GM12878 (cell line): ENCODE results near the gene GPR63. TPM values are rescaled to one million over a fixed set of nuclear protein-coding genes. Genes with fewer than 3 reads are reported as not detected.

Experiments
- BCLAF1 ChIP-seq: fragments of 450-650 bp; IDR thresholded peaks from 2 replicates; pipeline ENCODE4 v1.6.1; 2017; ENCODE audit warnings: antibody characterized with exemption, mild to moderate bottlenecking, moderate library complexity
- BMI1 ChIP-seq: fragments of 450-650 bp; IDR thresholded peaks from 2 replicates; pipeline ENCODE4 v1.6.1; 2016; ENCODE audit warnings: mild to moderate bottlenecking, moderate library complexity, borderline replicate concordance
- DPF2 ChIP-seq: fragments of 450-650 bp; IDR thresholded peaks from 2 replicates; pipeline ENCODE4 v1.6.1; 2017; ENCODE audit warnings: mild to moderate bottlenecking
- EED ChIP-seq: sonication (generic); IDR thresholded peaks from 2 replicates; pipeline ENCODE4 v1.6.1; 2016; ENCODE audit warnings: antibody characterized with exemption, low read depth
- GATAD2B ChIP-seq: fragments of 450-650 bp; conservative IDR thresholded peaks from 2 replicates; pipeline ENCODE4 v1.6.1; 2017; ENCODE audit warnings: low read depth, mild to moderate bottlenecking, moderate library complexity
- IKZF2 ChIP-seq, 2 experiments: fragments of 450-650 bp; IDR thresholded peaks; 2 replicates each; pipeline ENCODE4 v1.6.1; 2017; ENCODE audit warnings: mild to moderate bottlenecking in 2 of 2, moderate library complexity in 2 of 2
- NBN ChIP-seq: fragments of 450-650 bp; IDR thresholded peaks from 2 replicates; pipeline ENCODE4 v1.6.1; 2016
- NRF1 ChIP-seq: conservative IDR thresholded peaks from 2 replicates; pipeline ENCODE4 v1.6.1; 2011; ENCODE audit warnings: mild to moderate bottlenecking, low read depth, low read length, improper control_type of control experiment
- POLR2AphosphoS2 ChIP-seq: IDR thresholded peaks from 2 replicates; pipeline ENCODE4 v1.6.1; 2011; ENCODE audit warnings: low read depth, mild to moderate bottlenecking, low read length, improper control_type of control experiment, moderate library complexity
- POU2F2 ChIP-seq: IDR thresholded peaks from 3 replicates; pipeline ENCODE4 v1.6.1; 2011; ENCODE audit warnings: low read depth, mild to moderate bottlenecking, low read length, borderline replicate concordance
- RBBP5 ChIP-seq: fragments of 200-600 bp; sonication (generic); conservative IDR thresholded peaks from 2 replicates; pipeline ENCODE4 v1.6.1; 2016
- REST ChIP-seq: IDR thresholded peaks from 2 replicates; pipeline ENCODE4 v1.6.1; 2012; ENCODE audit warnings: mild to moderate bottlenecking, low read depth, low read length
- RUNX3 ChIP-seq: IDR thresholded peaks from 2 replicates; pipeline ENCODE4 v1.6.1; 2012; ENCODE audit warnings: low read length, inconsistent platforms
- SREBF1 ChIP-seq: IDR thresholded peaks from 2 replicates; pipeline ENCODE4 v1.6.1; 2012; ENCODE audit warnings: mild to moderate bottlenecking, low read length
- TCF7 ChIP-seq: IDR thresholded peaks from 2 replicates; pipeline ENCODE4 v1.6.1; 2014; ENCODE audit warnings: antibody characterized with exemption, borderline replicate concordance
- ZNF217 ChIP-seq: fragments of 450-650 bp; IDR thresholded peaks from 2 replicates; pipeline ENCODE4 v1.6.1; 2017; ENCODE audit warnings: antibody characterized with exemption, mild to moderate bottlenecking
- ZNF384 ChIP-seq: IDR thresholded peaks from 2 replicates; pipeline ENCODE4 v1.6.1; 2012; ENCODE audit warnings: low read depth, mild to moderate bottlenecking, low read length, improper control_type of control experiment, borderline replicate concordance
- ZSCAN29 ChIP-seq: fragments of 450-650 bp; IDR thresholded peaks from 2 replicates; pipeline ENCODE4 v1.6.1; 2017; ENCODE audit warnings: mild to moderate bottlenecking, moderate library complexity
- polyA plus RNA-seq, 11 experiments: library from polyadenylated mRNA; depleted of rRNA in 4 of 11; unstranded in 6 of 11; stranded (reverse) in 5 of 11; fragments of >200 nt; fragmentation: Nextera tagmentation in 4 of 11; fragmentation: Illumina TruSeq in 1 of 11; extraction: Ambion mirVana in 4 of 11; extraction: Trizol in 1 of 11; gene quantifications; 1 replicate in 1 of 11; 2 replicates in 10 of 11; pipeline versions ENCODE4 v1.2.1 to v1.2.3, GENCODE V29; 2011 to 2016; ENCODE audit warnings: inconsistent platforms in 2 of 11, missing spikeins in 2 of 11, low read depth in 1 of 11
- total RNA-seq, 4 experiments: library from RNA; depleted of rRNA in 3 of 4; stranded (reverse); fragments of >200 nt in 3 of 4; fragmentation: Illumina TruSeq in 1 of 4; extraction: Trizol in 1 of 4; gene quantifications; 2 replicates each; pipeline versions ENCODE4 v1.2.1 to v1.2.3, GENCODE V29; 2013 to 2021
- TF ChIP-seq, protein P1 (sequence below): fragments of 450-650 bp; IDR thresholded peaks from 2 replicates; pipeline ENCODE4 v1.6.1; 2017; ENCODE audit warnings: low read depth, mild to moderate bottlenecking, moderate library complexity
- TF ChIP-seq, protein P2 (sequence below): fragments of 450-650 bp; IDR thresholded peaks from 2 replicates; pipeline ENCODE4 v1.6.1; 2017; ENCODE audit warnings: mild to moderate bottlenecking, moderate library complexity

Gene GPR63
- total and polyA plus RNA-seq, 10 of the 15 experiments (the other 5 are each of a cell fraction or from before 2014, with no cell fraction given) = 1.6 to 6.6 (median 3.5) TPM

DNA sequence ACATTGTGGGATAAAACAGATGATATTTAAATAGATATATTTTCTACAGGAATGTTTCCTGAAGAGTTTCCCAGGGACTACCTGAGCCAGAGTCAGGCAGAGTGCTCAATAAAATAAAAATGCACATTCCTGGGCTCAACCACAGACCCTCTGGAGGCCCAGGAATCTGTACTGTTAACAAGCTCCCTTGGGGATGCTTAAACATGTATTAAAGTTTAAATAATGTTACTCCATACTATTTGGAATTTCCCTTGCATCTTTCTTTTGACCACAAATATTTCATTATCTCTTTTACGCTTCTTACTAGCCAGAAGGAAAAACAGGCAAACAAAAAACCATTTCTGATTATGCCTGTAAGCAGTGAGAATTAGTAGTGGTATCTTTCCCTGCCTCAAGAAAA is 42.3 kb downstream of the GPR63 start (continued):
- TF ChIP-seq ZSCAN29 (no peak), TCF7 (0 out of 2 replicates have a peak, but pooled peaks have one; percentile 20), REST (no peak), BMI1 (no peak), NBN (0 out of 2 replicates have a peak, but pooled peaks have one; percentile 39), GATAD2B (0 out of 2 replicates have a peak, but pooled peaks have one; percentile 45), SREBF1 (no peak), EED (no peak), ZNF217 (peak; percentile 79; the same call in 1 of the 2 replicates), RBBP5 (no peak), ZNF384 (no peak), RUNX3 (peak; percentile 95), POLR2AphosphoS2 (no peak), BCLAF1 (no peak), NRF1 (no peak), IKZF2 (IDR thresholded peaks at IDR 0.05) (peak in 1 of 2 experiments; percentile 72; a peak in 2 of 4 replicates), POU2F2 (0 out of 3 replicates have a peak, but pooled peaks have one; percentile 2), DPF2 (peak; percentile 60; the same call in 1 of the 2 replicates)
- TF ChIP-seq, protein P1, sequence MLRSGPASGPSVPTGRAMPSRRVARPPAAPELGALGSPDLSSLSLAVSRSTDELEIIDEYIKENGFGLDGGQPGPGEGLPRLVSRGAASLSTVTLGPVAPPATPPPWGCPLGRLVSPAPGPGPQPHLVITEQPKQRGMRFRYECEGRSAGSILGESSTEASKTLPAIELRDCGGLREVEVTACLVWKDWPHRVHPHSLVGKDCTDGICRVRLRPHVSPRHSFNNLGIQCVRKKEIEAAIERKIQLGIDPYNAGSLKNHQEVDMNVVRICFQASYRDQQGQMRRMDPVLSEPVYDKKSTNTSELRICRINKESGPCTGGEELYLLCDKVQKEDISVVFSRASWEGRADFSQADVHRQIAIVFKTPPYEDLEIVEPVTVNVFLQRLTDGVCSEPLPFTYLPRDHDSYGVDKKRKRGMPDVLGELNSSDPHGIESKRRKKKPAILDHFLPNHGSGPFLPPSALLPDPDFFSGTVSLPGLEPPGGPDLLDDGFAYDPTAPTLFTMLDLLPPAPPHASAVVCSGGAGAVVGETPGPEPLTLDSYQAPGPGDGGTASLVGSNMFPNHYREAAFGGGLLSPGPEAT = 0 out of 2 replicates have a peak, but pooled peaks have one; percentile 44
- TF ChIP-seq, protein P2, sequence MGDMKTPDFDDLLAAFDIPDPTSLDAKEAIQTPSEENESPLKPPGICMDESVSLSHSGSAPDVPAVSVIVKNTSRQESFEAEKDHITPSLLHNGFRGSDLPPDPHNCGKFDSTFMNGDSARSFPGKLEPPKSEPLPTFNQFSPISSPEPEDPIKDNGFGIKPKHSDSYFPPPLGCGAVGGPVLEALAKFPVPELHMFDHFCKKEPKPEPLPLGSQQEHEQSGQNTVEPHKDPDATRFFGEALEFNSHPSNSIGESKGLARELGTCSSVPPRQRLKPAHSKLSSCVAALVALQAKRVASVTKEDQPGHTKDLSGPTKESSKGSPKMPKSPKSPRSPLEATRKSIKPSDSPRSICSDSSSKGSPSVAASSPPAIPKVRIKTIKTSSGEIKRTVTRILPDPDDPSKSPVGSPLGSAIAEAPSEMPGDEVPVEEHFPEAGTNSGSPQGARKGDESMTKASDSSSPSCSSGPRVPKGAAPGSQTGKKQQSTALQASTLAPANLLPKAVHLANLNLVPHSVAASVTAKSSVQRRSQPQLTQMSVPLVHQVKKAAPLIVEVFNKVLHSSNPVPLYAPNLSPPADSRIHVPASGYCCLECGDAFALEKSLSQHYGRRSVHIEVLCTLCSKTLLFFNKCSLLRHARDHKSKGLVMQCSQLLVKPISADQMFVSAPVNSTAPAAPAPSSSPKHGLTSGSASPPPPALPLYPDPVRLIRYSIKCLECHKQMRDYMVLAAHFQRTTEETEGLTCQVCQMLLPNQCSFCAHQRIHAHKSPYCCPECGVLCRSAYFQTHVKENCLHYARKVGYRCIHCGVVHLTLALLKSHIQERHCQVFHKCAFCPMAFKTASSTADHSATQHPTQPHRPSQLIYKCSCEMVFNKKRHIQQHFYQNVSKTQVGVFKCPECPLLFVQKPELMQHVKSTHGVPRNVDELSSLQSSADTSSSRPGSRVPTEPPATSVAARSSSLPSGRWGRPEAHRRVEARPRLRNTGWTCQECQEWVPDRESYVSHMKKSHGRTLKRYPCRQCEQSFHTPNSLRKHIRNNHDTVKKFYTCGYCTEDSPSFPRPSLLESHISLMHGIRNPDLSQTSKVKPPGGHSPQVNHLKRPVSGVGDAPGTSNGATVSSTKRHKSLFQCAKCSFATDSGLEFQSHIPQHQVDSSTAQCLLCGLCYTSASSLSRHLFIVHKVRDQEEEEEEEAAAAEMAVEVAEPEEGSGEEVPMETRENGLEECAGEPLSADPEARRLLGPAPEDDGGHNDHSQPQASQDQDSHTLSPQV = no peak
